T-helper 2 cell treated with Interferon-gamma antibody and Interleukin-4, amounts not matched to agents 5 μg/mL and 100 μg/mL, for 36 hours (primary cell): Measurements from ENCODE around the gene TMEM255B.
"Not testable (repeated sequence)": the region's sequence is repeated elsewhere in the genome, so short reads cannot be mapped to it uniquely, and the experiment has no call there.

ENCODE experiments used
- DNase-seq: peaks from one replicate; pipeline ENCODE4 v3.0.0; 2021; ENCODE audit warnings: low spot score
- H3K27ac Mint-ChIP-seq: one replicate; pipeline ENCODE4 v1.8.0; 2021; ENCODE audit warnings: mild to moderate bottlenecking, mixed read lengths
- H3K27me3 Mint-ChIP-seq: one replicate; pipeline ENCODE4 v1.8.0; 2021; ENCODE audit warnings: low read depth, mixed read lengths
- H3K36me3 Mint-ChIP-seq: one replicate; pipeline ENCODE4 v1.8.0; 2021; ENCODE audit warnings: low read depth, mixed read lengths
- H3K4me1 Mint-ChIP-seq: one replicate; pipeline ENCODE4 v1.8.0; 2021; ENCODE audit warnings: low read depth, mixed read lengths
- H3K4me3 Mint-ChIP-seq: one replicate; pipeline ENCODE4 v1.8.0; 2022; ENCODE audit warnings: mild to moderate bottlenecking, moderate library complexity, mixed read lengths
- H3K9me3 Mint-ChIP-seq: one replicate; pipeline ENCODE4 v1.8.0; 2021; ENCODE audit warnings: mixed read lengths

Gene TMEM255B

GRCh38 chr13:113818700-113819295 is 59.8 kb downstream of the TMEM255B start:
- peaks cover 14% of the 10 kb centered on the region for H3K36me3 Mint-ChIP-seq
- no peaks in the 10 kb centered on the region for H3K9me3 Mint-ChIP-seq
- no peak overlapping the region for H3K27ac Mint-ChIP-seq
- peaks cover 15% of the 10 kb centered on the region for H3K4me1 Mint-ChIP-seq
- no peaks in the 10 kb centered on the region for H3K27me3 Mint-ChIP-seq
- no peak for DNase-seq
- H3K4me3 Mint-ChIP-seq, result no peak overlapping the region

- Mint-ChIP-seq H3K27ac (no peak overlapping the region), H3K27me3 (no peaks in the 10 kb centered on the region), H3K4me1 (peaks cover 15% of the 10 kb centered on the region), H3K9me3 (no peaks in the 10 kb centered on the region), H3K4me3 (no peak overlapping the region), H3K36me3 (peaks cover 14% of the 10 kb centered on the region)
- DNase-seq, result no peak
These were observed 60.3 kb downstream of the TMEM255B start for GRCh38 chr13:113819341-113819730.

DNA sequence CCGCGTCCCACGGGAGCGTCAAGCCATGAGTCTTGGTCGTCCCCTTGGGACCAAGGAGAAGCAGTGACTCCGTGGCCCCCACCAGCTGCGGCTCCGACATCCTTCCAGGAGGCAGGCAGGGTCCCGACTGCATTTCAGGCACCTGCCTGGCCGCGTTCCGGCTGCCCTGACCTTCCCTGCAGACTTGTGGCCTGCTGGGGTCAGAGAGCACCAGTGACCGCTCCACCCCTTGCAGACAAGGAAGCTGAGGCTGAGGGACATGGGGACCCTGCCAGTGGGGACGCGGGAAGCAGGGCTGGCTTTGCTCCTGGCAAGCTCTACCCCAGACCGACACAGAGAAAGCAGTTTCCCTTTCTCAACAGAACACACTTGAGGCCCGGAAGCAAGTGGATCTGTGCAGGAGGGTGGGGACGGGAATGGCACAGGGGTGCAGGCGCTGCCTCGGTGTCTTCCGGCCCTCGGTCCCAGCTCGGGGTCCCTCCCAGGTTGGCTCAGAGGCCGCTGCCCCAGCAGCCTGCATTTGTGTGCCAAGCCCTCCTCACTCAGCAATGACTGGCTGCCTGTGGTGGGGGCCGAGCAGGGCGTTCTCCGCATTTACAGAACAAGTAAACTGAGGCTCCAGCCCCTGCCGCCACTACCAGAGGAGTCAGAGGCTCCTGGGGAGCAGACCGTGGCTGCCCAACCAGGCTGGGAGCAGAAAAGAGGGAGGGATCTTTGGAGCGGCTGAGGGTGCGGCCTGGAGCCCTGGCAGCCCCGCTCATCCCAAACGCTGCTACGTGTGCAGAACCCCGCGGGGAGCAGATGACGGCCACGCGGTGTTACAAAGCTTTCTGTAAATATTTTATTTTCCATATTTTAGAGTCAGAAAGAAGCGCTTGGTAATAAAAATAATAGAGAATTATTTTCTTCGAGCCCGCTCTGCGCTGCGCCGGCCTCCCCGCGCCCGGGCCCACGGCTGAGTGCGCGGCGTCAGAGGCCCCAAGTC is 61.0 kb downstream of the TMEM255B start:
- Mint-ChIP-seq H3K4me3 (no peak overlapping the region), H3K36me3 (peaks cover 14% of the 10 kb centered on the region), H3K27me3 (no peaks in the 10 kb centered on the region), H3K9me3 (no peaks in the 10 kb centered on the region), H3K27ac (no peak overlapping the region), H3K4me1 (peaks cover 15% of the 10 kb centered on the region)
- DNase-seq, result no peak

- H3K27ac Mint-ChIP-seq, result no peak overlapping the region
- no peaks in the 10 kb centered on the region for H3K27me3 Mint-ChIP-seq
- peaks cover 10% of the 10 kb centered on the region for H3K4me1 Mint-ChIP-seq
- no peaks in the 10 kb centered on the region for H3K9me3 Mint-ChIP-seq
- H3K4me3 Mint-ChIP-seq, result no peak overlapping the region
- peaks cover 9% of the 10 kb centered on the region for H3K36me3 Mint-ChIP-seq
- no peak for DNase-seq
These were observed 62.0 kb downstream of the TMEM255B start for GRCh38 chr13:113820813-113821651.

DNA sequence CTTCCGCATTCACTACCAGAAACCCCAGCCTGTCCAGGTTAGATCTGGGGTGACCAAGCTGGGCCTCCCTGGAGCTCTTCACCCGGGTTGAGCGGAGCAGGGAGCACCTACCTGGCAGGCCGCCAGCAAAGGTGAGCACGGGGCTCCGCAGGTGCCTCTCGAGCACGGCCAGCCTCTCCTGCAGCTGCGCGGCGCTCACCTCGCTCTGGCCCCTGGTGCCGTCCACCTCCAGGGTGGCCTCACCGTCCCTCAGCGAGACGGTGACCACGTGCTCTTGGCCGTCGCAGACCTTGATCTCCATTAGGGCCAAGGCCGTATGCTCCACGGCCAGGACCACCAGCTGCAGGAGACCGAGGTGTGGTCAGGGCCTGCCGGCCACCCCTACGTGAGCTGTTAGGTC is 62.8 kb downstream of the TMEM255B start:
- no peak for DNase-seq
- H3K27me3 Mint-ChIP-seq, result no peaks in the 10 kb centered on the region
- no peak overlapping the region for H3K27ac Mint-ChIP-seq
- H3K4me3 Mint-ChIP-seq, result no peak overlapping the region
- peaks cover 5% of the 10 kb centered on the region for H3K4me1 Mint-ChIP-seq
- H3K36me3 Mint-ChIP-seq, result peaks cover 7% of the 10 kb centered on the region
- H3K9me3 Mint-ChIP-seq, result no peaks in the 10 kb centered on the region

GRCh38 chr13:113822266-113822665 is 63.2 kb downstream of the TMEM255B start:
- Mint-ChIP-seq H3K27ac (no peak overlapping the region), H3K36me3 (peaks cover 5% of the 10 kb centered on the region), H3K4me3 (no peak overlapping the region), H3K27me3 (no peaks in the 10 kb centered on the region), H3K9me3 (no peaks in the 10 kb centered on the region), H3K4me1 (peaks cover 4% of the 10 kb centered on the region)
- no peak for DNase-seq

DNA sequence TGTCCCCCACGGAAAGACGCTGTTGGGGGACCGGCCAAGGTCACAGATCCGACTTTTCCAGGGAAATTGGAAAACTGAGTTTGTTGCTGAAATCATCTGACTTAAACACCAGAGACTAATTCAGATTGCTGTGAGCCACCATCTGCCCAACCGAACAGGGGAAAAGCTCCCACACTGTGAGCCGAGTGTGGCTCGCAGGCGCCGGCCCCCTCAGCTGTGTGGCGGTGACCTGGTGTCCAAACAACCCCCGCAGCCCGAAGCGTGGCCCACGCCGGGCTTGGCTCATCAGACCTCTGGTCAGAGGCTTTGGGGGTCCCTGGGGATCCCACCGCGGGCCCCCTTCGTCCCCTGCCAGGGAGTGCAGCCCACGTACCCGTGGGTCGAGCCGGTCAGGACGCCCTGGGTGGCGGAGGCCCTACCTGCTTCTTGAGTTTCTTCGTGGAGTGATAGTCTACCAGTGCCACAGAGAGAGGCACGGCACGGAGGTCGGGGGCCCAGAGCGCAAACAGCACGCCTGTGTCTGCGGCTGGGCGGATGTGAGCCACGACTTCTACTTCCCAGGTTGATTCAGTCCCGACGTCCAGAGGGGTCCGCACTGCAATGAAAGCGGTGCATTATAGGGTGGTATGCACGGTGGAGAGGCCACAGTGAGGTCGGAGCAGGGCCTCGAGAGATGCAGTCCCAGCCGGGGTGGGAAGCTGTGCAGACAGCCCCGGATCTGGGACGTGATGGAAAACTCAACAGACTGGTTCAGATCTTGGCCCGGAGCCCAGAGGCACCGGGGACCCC is 64.1 kb downstream of the TMEM255B start:
- Mint-ChIP-seq H3K4me3 (no peak overlapping the region), H3K9me3 (no peaks in the 10 kb centered on the region), H3K36me3 (peaks cover 5% of the 10 kb centered on the region), H3K27ac (no peak overlapping the region), H3K4me1 (no peaks in the 10 kb centered on the region), H3K27me3 (no peaks in the 10 kb centered on the region)
- DNase-seq, result no peak

- no peaks in the 10 kb centered on the region for H3K27me3 Mint-ChIP-seq
- peaks cover 5% of the 10 kb centered on the region for H3K36me3 Mint-ChIP-seq
- H3K4me3 Mint-ChIP-seq, result no peak overlapping the region
- H3K9me3 Mint-ChIP-seq, result no peaks in the 10 kb centered on the region
- no peak for DNase-seq
- H3K27ac Mint-ChIP-seq, result no peak overlapping the region
- H3K4me1 Mint-ChIP-seq, result no peaks in the 10 kb centered on the region
These were observed 64.7 kb downstream of the TMEM255B start for GRCh38 chr13:113823771-113824170.

GRCh38 chr13:113825841-113826240 is 66.8 kb downstream of the TMEM255B start:
- no peak for DNase-seq
- Mint-ChIP-seq H3K27me3 (no peaks in the 10 kb centered on the region), H3K4me3 (no peak overlapping the region), H3K4me1 (no peaks in the 10 kb centered on the region), H3K9me3 (no peaks in the 10 kb centered on the region), H3K27ac (no peak overlapping the region), H3K36me3 (peaks cover 5% of the 10 kb centered on the region)

- not testable (repeated sequence) for H3K27ac Mint-ChIP-seq, H3K9me3 Mint-ChIP-seq, H3K36me3 Mint-ChIP-seq
These were observed 67.4 kb downstream of the TMEM255B start for GRCh38 chr13:113826446-113826845.

GRCh38 chr13:113827021-113827420 is 68.0 kb downstream of the TMEM255B start:
- peaks cover 3% of the 10 kb centered on the region for H3K36me3 Mint-ChIP-seq

More at GRCh38 chr13:113826446-113826845, 67.4 kb downstream of the TMEM255B start:
- DNase-seq, H3K4me1 Mint-ChIP-seq, H3K4me3 Mint-ChIP-seq, H3K27me3 Mint-ChIP-seq: not testable (repeated sequence)

DNA sequence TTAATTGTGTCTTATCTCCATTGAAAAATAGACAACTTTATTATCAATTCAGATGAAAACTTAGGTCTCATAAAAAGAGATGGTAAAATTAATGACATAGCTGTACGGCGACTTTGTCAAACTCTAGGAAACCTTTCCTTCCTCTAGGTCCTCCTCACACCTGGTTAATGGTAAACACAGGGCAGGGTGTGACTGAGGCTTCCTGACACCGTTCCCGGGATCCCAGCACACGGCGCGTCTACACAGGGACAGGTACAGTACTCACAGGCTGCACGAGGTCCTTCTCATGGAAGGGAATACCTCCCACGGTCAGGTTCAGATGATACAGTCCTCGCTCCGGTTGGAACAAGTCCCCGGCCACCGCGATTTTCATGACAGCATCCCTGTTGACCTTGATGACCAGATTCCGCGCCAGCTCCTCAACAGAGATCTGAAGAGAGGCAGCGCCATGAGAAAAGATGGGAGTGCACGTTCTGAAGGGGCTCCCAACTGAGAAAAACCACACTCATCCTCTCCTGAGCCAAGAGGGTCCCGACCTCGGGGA is 69.3 kb downstream of the TMEM255B start:
- peaks cover 3% of the 10 kb centered on the region for H3K36me3 Mint-ChIP-seq
- no peaks in the 10 kb centered on the region for H3K9me3 Mint-ChIP-seq
- no peak for DNase-seq
- H3K27ac Mint-ChIP-seq, result no peak overlapping the region
- no peaks in the 10 kb centered on the region for H3K4me1 Mint-ChIP-seq
- H3K4me3 Mint-ChIP-seq, result no peak overlapping the region
- H3K27me3 Mint-ChIP-seq, result no peaks in the 10 kb centered on the region

More at GRCh38 chr13:113827021-113827420, 68.0 kb downstream of the TMEM255B start:
- H3K9me3 Mint-ChIP-seq, result no peaks in the 10 kb centered on the region
- H3K4me3 Mint-ChIP-seq, result no peak overlapping the region
- H3K4me1 Mint-ChIP-seq, result no peaks in the 10 kb centered on the region
- no peak for DNase-seq
- H3K27ac Mint-ChIP-seq, result no peak overlapping the region
- H3K27me3 Mint-ChIP-seq, result no peaks in the 10 kb centered on the region

DNA sequence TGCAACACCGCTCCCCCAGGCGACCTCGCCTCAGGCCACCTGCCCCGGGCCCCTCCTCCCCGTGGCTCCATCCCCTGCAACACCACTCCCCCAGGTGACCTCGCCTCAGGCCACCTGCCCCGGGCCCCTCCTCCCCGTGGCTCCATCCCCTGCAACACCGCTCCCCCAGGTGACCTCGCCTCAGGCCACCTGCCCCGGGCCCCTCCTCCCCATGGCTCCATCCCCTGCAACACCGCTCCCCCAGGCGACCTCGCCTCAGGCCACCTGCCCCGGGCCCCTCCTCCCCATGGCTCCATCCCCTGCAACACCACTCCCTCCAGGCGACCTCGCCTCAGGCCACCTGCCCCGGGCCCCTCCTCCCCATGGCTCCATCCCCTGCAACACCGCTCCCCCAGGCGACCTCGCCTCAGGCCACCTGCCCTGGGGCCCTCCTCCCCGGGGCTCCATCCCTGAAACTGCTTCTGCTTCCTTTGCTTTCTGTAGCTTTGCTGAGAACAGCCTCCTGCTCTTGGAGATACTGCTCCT is 71.5 kb downstream of the TMEM255B start:
- not testable (repeated sequence) for H3K4me1 Mint-ChIP-seq, H3K36me3 Mint-ChIP-seq, H3K9me3 Mint-ChIP-seq, H3K4me3 Mint-ChIP-seq, DNase-seq, H3K27ac Mint-ChIP-seq, H3K27me3 Mint-ChIP-seq
